ENCODE results near the gene CCNA2. TPM values are rescaled to one million over a fixed set of nuclear protein-coding genes. Genes with fewer than 3 reads are reported as not detected.

Gene CCNA2
- total RNA-seq, 4 donors from 2014 or later = 1.0 to 1.5 (median 1.3) TPM

- WGBS, 2 donors = 71 to 81% methylated on average over 1 of the region's 1 CpG
- TF ChIP-seq, protein P1, sequence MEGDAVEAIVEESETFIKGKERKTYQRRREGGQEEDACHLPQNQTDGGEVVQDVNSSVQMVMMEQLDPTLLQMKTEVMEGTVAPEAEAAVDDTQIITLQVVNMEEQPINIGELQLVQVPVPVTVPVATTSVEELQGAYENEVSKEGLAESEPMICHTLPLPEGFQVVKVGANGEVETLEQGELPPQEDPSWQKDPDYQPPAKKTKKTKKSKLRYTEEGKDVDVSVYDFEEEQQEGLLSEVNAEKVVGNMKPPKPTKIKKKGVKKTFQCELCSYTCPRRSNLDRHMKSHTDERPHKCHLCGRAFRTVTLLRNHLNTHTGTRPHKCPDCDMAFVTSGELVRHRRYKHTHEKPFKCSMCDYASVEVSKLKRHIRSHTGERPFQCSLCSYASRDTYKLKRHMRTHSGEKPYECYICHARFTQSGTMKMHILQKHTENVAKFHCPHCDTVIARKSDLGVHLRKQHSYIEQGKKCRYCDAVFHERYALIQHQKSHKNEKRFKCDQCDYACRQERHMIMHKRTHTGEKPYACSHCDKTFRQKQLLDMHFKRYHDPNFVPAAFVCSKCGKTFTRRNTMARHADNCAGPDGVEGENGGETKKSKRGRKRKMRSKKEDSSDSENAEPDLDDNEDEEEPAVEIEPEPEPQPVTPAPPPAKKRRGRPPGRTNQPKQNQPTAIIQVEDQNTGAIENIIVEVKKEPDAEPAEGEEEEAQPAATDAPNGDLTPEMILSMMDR (IDR thresholded peaks at IDR 0.05) = no peak
- TF ChIP-seq POLR2A (IDR thresholded peaks at IDR 0.05) = no peak
- no peaks in the 10 kb centered on the region for H3K27me3 ChIP-seq
- no peaks in the 10 kb centered on the region for H3K36me3 ChIP-seq
- H3K4me3 ChIP-seq (replicated peaks in 1 of 3) = no peak overlapping the region
- no peaks in the 10 kb centered on the region for H3K9me3 ChIP-seq
- H3K4me1 ChIP-seq = no peaks in the 10 kb centered on the region
- no peak overlapping the region for H3K27ac ChIP-seq
- intact Hi-C loops (cut with DNase I) = no loop called here
- no peak for DNase-seq
These were observed 40.5 kb downstream of the CCNA2 start for GRCh38 chr4:121783210-121783609.

DNA sequence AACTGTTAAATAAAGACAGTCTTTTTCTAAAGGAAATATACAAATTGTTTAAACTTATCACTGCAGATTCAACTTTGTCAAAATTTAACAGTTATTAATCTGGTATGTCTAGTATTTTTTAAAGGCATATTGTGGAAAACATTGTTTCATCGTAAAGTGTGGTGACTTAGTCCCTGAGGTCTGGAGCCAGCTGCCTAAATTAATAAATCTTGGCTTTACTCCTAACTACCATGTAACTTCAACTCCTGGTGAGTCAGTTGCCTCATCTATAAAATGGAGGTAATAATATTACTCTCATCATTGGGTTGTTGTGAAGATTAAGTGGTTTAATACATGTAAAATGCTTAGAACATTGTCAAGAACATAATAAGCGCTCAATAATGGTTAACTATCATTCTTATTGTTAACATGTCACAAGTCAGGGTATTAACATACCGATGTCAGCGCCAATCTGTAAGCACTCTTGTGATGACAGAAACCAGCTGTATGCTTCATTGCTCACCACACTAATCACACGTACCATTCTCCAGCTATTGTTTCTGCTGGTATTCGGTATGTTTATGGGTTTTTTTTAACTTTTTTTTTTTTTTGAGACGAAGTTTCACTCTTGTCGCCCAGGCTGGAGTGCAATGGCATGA, 44.6 kb downstream of the CCNA2 start:
- Histone ChIP-seq H3K36me3 (no peaks in the 10 kb centered on the region), H3K4me3 (replicated peaks in 1 of 3) (no peak overlapping the region), H3K4me1 (no peaks in the 10 kb centered on the region), H3K9me3 (no peaks in the 10 kb centered on the region), H3K27me3 (no peaks in the 10 kb centered on the region), H3K27ac (no peak overlapping the region)
- intact Hi-C loops (cut with DNase I) = no loop called here
- 68 to 81% methylated on average over 8 of the region's 8 CpGs for WGBS, 2 donors
- no peak for DNase-seq
- TF ChIP-seq, protein P1 (IDR thresholded peaks at IDR 0.05) = no peak
- no peak for TF ChIP-seq POLR2A (IDR thresholded peaks at IDR 0.05)

- Histone ChIP-seq H3K4me3 (replicated peaks in 1 of 3) (no peak overlapping the region), H3K36me3 (no peaks in the 10 kb centered on the region), H3K27ac (no peak overlapping the region), H3K4me1 (no peaks in the 10 kb centered on the region), H3K9me3 (no peaks in the 10 kb centered on the region), H3K27me3 (no peaks in the 10 kb centered on the region)
- no peak for DNase-seq
- TF ChIP-seq, protein P1 (IDR thresholded peaks at IDR 0.05) = no peak
- no peak for TF ChIP-seq POLR2A (IDR thresholded peaks at IDR 0.05)
- intact Hi-C loops (cut with DNase I) = no loop called here
- 13 to 17% methylated on average over 3 of the region's 3 CpGs for WGBS, 2 donors
These were observed 46.1 kb downstream of the CCNA2 start for GRCh38 chr4:121777625-121778024.

DNA sequence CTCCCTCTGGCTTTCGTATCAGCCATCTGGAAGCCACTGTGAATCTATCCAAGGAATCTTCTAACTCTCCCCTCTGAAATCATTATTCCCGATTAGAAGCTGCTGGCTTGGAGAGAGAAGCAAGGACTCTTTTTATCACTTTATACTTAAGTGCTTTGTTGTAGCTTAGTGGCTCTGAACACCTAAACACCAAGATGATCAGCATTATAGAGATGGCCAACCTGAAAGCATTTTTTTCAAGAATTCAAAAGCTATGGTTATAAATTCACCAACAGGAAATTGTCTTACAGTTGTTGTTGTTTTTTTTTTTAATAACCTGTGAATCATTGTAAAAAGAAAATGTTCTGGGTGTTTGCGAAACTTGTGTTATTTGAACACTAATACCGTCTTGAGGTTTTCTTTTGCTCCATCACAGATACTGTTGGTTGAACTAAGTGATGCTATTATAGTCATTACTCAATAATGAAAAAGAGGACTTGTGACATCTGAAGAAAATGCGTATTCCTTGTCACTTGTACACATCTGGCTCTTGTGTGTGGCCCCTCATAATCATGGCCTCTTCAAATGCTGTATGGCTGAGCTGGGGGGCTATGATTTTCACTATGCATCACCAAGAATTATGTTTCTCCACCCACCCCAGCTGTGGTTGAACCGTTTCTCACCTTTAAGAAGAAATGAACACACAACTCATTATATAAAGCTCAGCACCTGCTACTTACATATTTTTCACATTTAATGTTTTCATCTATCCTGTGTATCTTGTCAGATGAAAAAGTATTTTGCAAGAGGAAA, 46.9 kb downstream of the CCNA2 start:
- intact Hi-C loops (cut with DNase I) = no loop called here
- 87 to 91% methylated on average over 6 of the region's 6 CpGs for WGBS, 2 donors

More for the DNA sequence above, 46.9 kb downstream of the CCNA2 start:
- no peaks in the 10 kb centered on the region for H3K4me1 ChIP-seq
- no peaks in the 10 kb centered on the region for H3K27me3 ChIP-seq
- no peaks in the 10 kb centered on the region for H3K9me3 ChIP-seq
- no peaks in the 10 kb centered on the region for H3K36me3 ChIP-seq
- no peak for TF ChIP-seq POLR2A (IDR thresholded peaks at IDR 0.05)
- TF ChIP-seq, protein P1 (IDR thresholded peaks at IDR 0.05) = no peak
- no peak overlapping the region for H3K27ac ChIP-seq
- no peak for DNase-seq
- no peak overlapping the region for H3K4me3 ChIP-seq (replicated peaks in 1 of 3)
